Calu3 (cell line): ENCODE results near the gene LRRC46. TPM values are rescaled to one million over a fixed set of nuclear protein-coding genes. Genes with fewer than 3 reads are reported as not detected.

Experiments used
- BruUV-seq: library from RNA; stranded (reverse); fragments of 400-500 nt; replicated peaks from 2 replicates; lab custom pipeline; 2021; lab: Mats Ljungman, UMichigan
- CTCF ChIA-PET: fragments of 300-600 bp; sonication (Branson Sonifier 250); formaldehyde crosslinking; loops from one replicate; lab custom pipeline; 2022; ENCODE audit warnings: antibody characterized with exemption; lab: Charles Lee
- DNase-seq: peaks from one replicate; pipeline ENCODE4 v3.0.0; 2022
- H3K27ac Mint-ChIP-seq: one replicate; pipeline ENCODE4 v1.8.0; 2022; ENCODE audit warnings: mixed read lengths; ENCODE audit not compliant: unreplicated experiment
- H3K27me3 Mint-ChIP-seq: one replicate; pipeline ENCODE4 v1.8.0; 2022; ENCODE audit warnings: mixed read lengths; ENCODE audit not compliant: unreplicated experiment
- H3K36me3 Mint-ChIP-seq: one replicate; pipeline ENCODE4 v1.8.0; 2022; ENCODE audit warnings: mild to moderate bottlenecking, moderate library complexity, mixed read lengths; ENCODE audit not compliant: insufficient read depth, unreplicated experiment
- H3K4me1 Mint-ChIP-seq: one replicate; pipeline ENCODE4 v1.8.0; 2022; ENCODE audit warnings: mild to moderate bottlenecking, low read depth, mixed read lengths; ENCODE audit not compliant: unreplicated experiment
- H3K4me3 Mint-ChIP-seq: one replicate; pipeline ENCODE4 v1.8.0; 2022; ENCODE audit warnings: mild to moderate bottlenecking, low read depth, moderate library complexity, mixed read lengths; ENCODE audit not compliant: unreplicated experiment
- H3K9me3 Mint-ChIP-seq: one replicate; pipeline ENCODE4 v1.8.0; 2022; ENCODE audit warnings: low read depth, mixed read lengths; ENCODE audit not compliant: unreplicated experiment
- CTCF ChIP-seq: fragments of 200-600 bp; IDR thresholded peaks from one replicate; pipeline ENCODE4 v1.8.0; 2022; ENCODE audit warnings: antibody characterized with exemption; ENCODE audit not compliant: unreplicated experiment
- intact Hi-C: fragments of 100-400 bp; cut with micrococcal nuclease; formaldehyde crosslinking; loops from one replicate; pipeline ENCODE4 v1.10.0; 2022; ENCODE audit not compliant: unreplicated experiment
- total RNA-seq: library from RNA; stranded (reverse); gene quantifications from 2 replicates; pipeline ENCODE4 v1.2.3, GENCODE V29; 2022

Gene LRRC46
- total RNA-seq, 1 experiment from 2014 or later: 2.9 TPM

GRCh38 chr17:47840001-47840741 lies 8.7 kb downstream of the LRRC46 start:
- Mint-ChIP-seq H3K9me3 (no peaks in the 10 kb centered on the region), H3K4me1 (peaks cover 26% of the 10 kb centered on the region), H3K4me3 (peak overlapping the region; percentile 92), H3K36me3 (peaks cover 19% of the 10 kb centered on the region), H3K27me3 (no peaks in the 10 kb centered on the region), H3K27ac (peak overlapping the region; percentile 31)
- intact Hi-C loops: loop anchor here (10.0 kb wide), 1 partner anchor 105 kb away; the partner anchor contains the start of gene PNPO
- CTCF ChIA-PET: interaction anchor here (0.8 to 7.5 kb wide), 7 partner anchors 9 to 130 kb away, joined by 3 to 137 read pairs (median 8); partner anchors contain the start of genes CDK5RAP3, LRRC46, MRPL10 and OSBPL7
- no peak for DNase-seq
- BruUV-seq: TSS peak; percentile 37
- no peak for TF ChIP-seq CTCF

- H3K36me3 Mint-ChIP-seq: peaks cover 19% of the 10 kb centered on the region
- TF ChIP-seq CTCF: peak; percentile 99
- CTCF ChIA-PET: interaction anchor here (0.7 to 7.5 kb wide), 16 partner anchors 10 to 184 kb away, joined by 3 to 137 read pairs (median 4); partner anchors contain the start of genes CDK5RAP3, LRRC46, MRPL10 and OSBPL7
- H3K27me3 Mint-ChIP-seq: no peaks in the 10 kb centered on the region
- H3K4me1 Mint-ChIP-seq: peaks cover 26% of the 10 kb centered on the region
- no peaks in the 10 kb centered on the region for H3K9me3 Mint-ChIP-seq
- BruUV-seq: no TSS peak
- peak; percentile 98 for DNase-seq
- intact Hi-C loops: loop anchor here (1.0 to 10.0 kb wide), 2 partner anchors 49 to 104 kb away; partner anchors contain the start of gene PNPO
- peak within 1 kb of the TSS; percentile 92 for H3K4me3 Mint-ChIP-seq
- peak within 1 kb of the TSS; percentile 31 for H3K27ac Mint-ChIP-seq
These were observed 9.4 kb downstream of the LRRC46 start, which contains the start of gene SCRN2 for GRCh38 chr17:47840742-47841487. Gene SCRN2, minus strand, starts transcription at chr17:47841273. Its CDS starts 430 bp downstream, at chr17:47840843.

- CTCF ChIA-PET: interaction anchor here (0.7 to 7.5 kb wide), 17 partner anchors 9 to 184 kb away, joined by 3 to 137 read pairs (median 4); partner anchors contain the start of genes CDK5RAP3, LRRC46, MRPL10 and OSBPL7
- Mint-ChIP-seq H3K9me3 (no peaks in the 10 kb centered on the region), H3K36me3 (peaks cover 19% of the 10 kb centered on the region), H3K27me3 (no peaks in the 10 kb centered on the region), H3K4me3 (peak overlapping the region; percentile 92), H3K4me1 (peaks cover 26% of the 10 kb centered on the region), H3K27ac (peak overlapping the region; percentile 31)
- TF ChIP-seq CTCF: no peak
- intact Hi-C loops: loop anchor here (1.0 to 10.0 kb wide), 3 partner anchors 49 to 177 kb away; partner anchors contain the start of gene PNPO
- no peak for DNase-seq
- no TSS peak for BruUV-seq
These were observed 10.2 kb downstream of the LRRC46 start for GRCh38 chr17:47841488-47842291.
